GM18858 (cell line): ENCODE data around the gene CSH2.
"Not testable (repeated sequence)": the region's sequence is repeated elsewhere in the genome, so short reads cannot be mapped to it uniquely, and the experiment has no call there.

Experiments used
- ATAC-seq: cut with Tn5 transposase; IDR thresholded peaks from one replicate; pipeline ENCODE4 v1.9.1; 2021; ENCODE audit not compliant: unreplicated experiment

The CSH2 gene

DNA sequence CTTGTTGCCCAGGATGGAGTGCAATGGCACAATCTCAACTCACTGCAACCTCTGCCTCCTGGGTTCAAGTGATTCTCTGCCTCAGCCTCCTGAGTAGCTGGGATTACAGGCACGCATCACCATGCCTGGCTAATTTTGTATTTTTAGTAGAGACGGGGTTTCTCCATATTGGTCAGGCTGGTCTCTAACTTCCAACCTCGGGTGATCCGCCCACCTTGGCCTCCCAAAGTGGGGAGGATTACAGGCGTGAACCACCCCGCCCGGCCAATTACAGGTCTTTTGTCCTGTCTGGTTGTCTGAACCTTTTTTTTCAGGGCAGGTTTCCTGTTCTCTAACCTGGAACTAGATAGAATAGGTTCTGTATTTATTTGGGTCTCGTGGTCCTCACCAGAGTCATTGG, 17.1 kb downstream of the CSH2 start:
- ATAC-seq = not testable (repeated sequence)

DNA sequence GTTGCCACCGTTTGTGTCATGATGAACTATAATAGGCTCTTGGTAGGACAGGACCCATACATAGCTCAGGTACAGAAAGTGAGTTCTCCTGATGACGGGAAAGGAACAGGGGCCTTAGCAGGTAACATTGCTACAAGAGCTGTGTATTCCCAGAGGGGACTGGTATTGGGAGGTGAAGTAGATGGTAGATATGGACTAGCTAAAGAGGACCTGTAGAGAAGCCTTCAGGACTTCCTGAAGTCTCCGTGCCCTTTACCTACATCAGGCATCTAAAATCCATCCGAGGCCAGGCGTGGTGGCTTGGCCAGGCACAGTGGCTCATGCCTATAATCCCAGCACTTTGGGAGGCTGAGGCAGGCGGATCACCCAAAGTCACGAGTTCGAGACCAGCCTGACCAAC, 18.3 kb downstream of the CSH2 start:
- no peak for ATAC-seq

DNA sequence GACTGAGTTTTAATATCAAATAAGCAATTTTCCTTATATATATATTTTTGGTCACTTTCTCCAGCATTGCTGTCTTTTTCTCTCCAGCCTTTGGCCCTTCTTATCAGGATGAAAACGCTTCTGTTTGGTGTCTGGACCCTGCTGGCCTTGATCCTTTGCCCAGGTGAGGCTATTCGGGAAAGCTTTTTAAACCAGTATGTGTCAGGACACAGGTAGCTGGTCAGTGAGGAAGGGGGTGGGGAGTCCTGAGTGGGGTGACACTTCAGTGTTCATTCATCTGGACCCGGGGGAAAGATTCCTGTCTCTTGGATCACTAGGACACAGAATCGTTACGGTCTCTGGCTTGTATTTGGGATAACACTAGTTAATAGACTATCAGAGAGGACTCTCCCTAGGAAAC, 18.8 kb downstream of the CSH2 start:
- no peak for ATAC-seq

DNA sequence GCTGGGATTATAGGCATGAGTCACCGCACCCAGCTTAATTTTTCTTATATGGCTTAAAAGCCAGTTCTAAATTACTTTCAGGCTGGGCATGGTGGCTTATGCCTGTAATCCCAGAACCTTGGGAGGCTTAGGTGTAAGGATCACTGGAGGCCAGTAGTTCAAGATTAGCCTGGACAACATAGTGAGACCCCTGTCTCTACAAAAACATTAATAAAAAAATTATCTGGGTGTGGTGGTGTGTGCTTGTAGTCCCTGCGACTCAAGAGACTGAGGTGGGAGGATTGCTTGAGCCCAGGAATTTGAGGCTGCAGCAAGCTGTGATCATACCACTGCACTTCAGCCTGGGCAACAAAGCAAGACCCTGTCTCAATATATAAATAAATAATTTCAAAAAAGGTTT, 20.2 kb downstream of the CSH2 start:
- ATAC-seq = no peak

DNA sequence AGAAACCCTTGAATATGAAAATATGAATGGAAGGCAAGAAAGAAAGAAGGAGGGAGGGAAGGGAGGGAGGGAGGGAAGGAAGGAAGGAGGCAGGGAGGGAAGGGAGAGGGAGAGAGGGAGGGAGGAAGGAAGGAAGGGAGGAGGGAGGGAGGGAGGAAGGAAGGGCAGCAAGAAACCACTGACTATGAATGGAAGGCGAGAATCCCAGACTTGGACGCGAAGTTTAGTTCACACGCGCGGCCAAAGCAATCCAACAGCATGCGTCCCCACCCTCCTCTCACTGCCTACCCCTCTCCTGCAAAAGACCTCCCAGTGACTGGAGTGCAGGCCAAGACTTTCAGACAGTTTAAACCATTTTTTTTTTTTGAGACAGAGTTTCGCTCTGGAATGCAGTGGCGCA, 23.1 kb downstream of the CSH2 start:
- no peak for ATAC-seq

DNA sequence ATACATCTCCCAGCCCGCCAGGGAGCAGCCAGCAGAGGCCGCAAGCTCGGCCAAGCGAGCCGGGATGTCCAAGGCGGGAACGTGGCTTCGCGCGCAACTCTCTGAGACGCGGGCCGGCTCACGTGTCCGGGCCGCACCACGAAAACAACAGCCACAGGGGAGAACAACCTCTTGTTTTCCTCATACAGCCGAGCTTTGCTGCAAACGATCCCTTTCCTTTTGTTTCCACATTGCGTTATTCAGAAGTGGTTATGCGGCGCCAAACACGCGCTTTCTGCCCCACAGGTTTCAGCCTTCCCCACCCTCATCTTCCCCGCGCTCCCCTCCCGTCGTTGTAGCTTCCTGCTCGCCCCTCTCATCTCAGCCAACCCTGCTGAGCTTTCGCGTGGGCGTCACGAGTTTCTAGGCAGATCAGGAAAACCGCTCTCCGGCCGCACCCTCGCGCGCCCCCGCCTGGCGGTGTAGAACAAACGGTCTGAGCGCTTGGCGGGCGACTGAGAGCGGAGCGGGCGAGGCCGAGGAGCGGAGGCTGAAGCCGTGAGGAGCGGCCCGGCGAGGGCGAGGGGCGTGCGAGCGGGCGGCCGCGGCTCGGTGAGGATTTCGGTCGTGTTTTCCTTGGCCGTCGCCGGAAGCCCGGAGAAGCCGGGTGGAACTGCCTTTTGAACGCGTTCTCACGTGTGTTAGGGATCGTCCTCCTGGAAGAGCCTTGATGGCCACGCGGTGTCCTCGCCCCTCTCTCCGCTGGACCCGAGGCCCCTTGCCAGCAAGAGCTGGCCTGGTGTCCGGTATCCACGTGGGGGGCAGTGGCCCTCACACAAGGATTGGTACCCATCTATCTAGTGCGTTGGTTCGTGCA, 24.4 kb downstream of the CSH2 start:
- no peak for ATAC-seq

DNA sequence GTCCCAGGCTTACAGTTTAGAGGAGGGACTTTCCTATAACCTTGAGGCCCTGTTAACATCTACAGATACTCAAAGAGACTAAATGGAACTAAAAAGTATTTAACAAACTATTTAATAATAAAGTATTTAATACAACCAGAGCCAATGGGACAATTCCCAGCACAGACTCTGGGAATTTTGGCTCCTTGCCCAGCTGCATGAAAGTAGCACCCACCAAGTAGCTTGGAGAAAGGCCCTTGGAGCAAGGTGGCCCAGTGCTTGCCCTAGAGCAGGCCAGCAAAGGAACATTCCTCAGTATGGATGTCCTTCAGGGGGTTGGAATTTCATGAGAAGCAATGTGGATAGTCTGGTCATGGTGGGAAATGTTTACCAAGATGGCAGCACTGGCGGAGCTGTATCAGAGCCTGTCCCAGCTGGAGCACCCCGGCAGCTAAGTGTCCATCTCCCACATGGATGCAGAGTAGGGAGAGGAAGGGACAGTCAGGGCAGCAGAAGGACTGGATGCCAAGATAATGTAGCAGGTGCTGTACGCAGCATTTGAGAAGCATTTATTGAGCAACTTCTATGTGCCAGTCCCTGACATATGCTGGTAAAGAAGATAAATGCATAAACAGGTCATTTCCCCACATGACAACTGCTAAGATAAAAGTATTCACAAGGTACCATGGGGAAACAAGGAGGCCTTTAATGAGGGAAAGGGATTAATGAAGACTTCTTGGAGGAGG, 25.8 kb downstream of the CSH2 start:
- no peak for ATAC-seq

DNA sequence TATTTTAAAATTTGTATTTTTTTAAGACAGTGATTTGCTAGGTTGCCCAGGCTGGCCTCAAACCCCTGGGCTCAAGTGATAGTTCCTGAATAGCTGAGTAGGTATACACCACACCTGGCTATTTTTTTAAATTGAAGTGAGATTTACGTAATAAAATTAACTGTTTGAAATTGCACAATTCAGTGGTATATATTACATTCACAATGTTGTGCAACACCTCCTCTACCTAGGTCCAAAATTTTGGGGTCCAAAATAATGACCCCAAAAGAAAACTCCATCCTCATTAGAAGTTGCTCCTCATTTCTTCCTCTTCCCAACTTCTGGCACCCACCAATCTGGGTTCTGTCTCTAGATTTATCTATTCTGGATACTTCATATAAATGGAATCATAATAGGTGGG, 28.0 kb downstream of the CSH2 start:
- no peak for ATAC-seq

DNA sequence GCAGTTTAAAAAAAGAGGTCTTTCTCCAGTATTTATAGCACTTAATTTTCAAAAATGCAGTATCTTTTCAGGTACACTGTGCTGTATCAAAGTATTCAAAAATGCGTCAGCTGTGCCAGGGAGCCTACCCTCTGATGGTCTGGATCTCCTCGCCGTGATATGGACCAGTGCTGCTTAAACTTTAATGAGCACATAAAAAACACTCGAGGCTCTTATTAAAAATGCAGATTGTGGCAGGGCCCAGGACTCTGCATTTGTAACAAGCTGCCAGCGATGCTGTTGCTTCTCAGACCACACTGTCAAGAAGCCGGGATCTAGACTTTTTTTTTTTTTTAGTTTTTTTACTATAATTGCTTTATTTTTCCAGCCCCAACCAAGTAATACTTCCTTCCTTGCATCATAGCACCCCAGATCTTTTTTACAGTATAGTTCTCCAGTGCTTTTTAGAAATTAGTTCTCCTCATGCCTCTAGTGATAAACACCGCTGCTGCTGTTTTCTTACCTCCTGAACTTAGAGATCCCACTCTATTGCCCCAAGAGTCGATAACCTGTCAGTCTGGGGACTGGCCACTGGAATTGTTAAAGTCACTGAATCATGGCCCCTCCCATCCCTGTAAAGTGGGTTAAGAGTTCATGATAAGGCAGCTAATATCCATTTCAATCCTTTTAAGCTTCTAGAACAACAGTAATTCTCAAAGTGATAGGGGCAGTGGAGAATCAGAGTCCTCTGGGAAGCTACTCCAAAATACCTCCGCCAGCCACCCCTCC, 29.4 kb downstream of the CSH2 start:
- ATAC-seq = no peak

DNA sequence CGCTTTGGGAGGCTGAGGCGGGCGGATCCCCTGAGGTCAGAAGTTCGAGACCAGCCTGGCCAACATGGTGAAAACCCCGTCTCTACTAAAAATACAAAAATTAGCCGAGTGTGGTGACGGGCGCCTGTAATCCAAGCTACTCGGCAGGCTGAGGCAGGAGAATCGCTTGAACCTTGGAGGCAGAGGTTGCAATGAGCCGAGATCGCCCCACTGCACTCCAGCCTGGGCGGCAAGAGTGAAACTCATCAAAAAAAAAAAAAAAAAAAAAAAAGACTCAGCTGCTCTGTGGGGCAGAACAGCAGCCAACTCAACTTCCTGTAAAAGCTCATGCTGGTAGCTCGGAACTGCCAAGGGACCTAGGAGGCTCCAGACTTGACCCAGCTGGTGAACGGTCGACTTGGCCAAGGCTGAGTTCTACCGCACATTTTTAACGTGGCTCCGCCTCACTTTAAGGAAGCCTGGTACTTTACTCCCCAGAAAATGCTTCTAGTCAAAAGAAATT, 30.0 kb downstream of the CSH2 start:
- not testable (repeated sequence) for ATAC-seq

DNA sequence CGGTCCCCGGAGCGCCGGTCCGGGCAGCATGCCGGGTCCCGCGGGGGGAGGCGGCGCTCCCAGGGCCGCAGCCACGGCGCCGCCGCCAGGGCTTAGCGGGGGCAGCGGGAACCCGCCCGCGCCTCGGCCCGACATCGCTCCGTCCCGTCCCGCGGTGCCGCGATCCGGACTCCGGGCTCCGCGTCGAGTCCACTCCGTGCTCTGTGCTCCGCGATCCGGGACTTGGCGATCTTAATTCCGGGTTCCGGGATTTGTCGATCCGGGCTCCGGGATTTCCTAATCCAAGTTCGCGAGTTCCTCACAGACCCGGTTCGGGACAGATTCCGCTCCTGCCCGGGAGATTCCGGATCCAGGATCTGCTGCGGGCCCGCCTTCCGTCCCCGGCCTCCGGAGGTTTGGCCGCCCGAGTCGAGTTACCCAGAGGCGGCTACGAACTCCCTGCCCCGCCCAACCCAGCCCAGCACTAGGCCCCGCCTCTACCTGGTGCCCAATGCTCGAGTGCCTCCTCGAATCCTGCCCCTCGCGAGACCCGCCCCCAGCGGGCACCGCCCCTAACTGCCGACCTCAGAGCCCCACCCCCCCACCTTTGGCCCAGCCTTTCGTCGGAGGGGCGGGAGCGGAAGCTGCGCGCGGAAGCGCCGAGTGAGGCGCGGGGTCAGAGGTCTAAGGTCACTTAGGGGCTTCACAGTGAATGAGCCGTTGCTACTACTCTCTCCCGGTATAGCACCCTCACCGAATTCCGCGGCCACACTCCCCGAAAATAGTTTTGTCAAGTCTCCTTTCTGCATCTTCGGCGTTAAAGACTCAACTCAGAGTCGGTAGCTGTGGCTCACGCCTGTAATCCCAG, 30.7 kb downstream of the CSH2 start, which contains the start of gene SMARCD2:
Gene SMARCD2 (minus strand): TSS at position 146 of the 847 bp plus-strand sequence. CDS start 11 bp downstream, at position 135.
- ATAC-seq = peak; percentile 60

DNA sequence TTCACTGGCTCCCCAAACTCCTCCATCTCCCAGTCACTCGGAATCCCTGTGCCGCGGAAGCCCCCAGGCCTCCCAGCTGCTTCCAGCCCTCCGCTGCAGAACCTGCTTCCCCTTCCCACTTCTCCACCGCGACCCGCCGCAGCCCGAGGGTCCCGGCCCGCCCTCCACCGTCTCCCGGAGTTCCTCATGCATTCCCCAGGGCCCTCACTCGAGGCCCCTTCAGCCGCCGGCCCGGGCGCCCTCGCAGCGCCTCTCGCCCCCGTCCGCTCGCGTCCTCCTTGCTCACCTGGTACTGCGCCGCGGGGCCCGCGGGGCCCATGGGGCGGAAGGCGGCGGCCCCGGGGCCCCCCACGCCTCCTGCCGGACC, 31.3 kb downstream of the CSH2 start:
- ATAC-seq = peak; percentile 21

DNA sequence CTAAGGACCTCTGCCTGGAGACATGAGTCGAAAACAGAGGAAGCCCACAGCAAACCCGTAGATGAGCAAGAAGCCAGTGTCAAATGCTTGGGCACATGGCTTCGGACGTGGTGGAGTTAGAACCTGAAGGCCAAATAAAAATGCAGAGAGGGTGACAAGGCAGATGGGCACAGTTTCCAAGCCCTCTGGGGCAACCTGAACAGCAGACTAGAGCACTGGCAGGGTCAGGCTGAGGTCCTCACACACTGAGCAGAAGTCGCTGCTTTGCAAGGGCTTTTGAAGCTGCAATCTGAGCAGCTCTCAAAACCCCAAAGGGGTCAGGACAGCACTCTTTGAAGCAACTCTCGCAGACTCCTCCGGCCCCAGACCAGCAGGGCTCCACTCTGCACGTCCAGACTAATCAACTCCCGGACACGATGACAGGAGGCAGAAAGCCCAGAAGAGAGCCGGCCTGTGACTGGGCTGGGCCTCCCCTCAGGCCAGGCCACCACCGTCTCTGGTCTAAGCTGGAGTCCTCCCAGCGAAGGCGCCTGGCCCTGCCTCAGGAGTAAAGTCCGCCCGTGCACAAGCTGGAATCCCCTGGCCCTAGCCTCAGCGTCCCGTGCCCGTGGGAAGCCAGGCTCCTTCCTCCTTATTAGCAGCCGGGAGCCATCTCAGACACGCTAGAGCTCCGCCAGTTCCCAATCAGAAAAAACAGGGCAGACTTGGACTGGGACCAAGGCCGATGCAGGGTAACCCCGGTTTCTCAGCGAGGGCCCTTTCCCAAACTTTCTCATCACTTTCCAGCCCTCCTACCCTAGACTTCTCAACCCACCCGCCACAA, 31.9 kb downstream of the CSH2 start:
- no peak for ATAC-seq

DNA sequence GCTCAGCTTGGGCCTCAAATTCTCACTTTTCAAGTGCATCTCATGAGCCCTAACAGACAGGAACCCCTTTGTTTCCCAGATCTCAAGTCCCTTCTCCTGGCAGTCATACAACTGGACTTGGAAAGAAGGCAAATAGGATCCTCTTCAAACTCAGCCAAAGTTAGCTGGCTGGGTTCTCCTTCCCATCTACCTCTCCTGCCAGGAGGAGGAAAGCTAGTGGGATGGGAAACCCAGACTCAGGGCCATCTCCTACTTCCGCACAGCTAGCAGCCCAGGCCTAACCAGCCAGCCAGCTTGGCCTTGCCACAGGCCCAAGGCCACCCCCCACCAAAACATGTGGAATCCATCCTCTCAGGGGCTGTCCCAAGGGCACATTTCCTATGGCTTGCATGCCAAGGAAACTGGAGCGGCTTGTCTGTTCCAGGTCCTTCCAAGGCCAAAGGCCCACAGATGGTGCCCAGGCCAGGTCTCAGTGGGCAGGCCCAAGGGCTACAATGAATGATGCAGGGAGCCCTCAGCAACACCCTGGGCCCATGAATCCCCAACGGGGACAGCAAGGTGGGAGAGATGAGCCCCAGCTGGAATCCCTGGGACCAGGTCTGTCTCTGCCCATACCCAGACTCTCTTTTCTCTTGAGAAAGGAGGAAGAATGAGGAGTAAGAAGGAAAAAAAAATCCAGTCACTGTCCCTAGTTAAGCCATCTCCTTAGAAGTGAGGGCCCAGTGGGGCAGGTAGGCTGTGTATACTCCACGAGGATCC, 32.7 kb downstream of the CSH2 start:
- no peak for ATAC-seq

DNA sequence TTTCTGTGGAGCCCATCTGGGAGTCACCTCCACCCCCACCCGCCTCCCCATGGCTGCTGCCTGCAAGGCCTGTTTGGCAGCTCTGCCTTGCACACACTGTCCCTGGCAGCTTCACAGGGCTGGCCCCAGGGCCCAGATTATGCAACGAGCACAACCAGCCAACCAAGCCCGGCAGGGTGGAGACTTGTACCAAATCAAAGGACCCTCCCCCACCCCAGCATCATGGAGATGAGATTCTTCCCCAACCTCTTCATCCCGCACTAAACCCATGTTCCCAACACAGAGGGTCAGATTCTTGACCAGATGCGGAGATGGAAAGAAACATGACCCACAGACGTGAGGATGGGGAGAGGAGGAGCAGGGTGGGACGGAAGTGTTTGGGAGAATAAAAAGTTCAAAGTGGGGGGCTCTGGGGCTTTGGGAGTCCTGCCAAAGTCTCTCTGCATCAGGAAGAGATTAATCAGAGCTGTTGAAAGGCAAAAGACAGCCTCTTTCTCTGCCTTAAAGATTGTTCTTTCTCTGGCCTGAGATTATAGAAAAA, 34.8 kb downstream of the CSH2 start:
- ATAC-seq = no peak

DNA sequence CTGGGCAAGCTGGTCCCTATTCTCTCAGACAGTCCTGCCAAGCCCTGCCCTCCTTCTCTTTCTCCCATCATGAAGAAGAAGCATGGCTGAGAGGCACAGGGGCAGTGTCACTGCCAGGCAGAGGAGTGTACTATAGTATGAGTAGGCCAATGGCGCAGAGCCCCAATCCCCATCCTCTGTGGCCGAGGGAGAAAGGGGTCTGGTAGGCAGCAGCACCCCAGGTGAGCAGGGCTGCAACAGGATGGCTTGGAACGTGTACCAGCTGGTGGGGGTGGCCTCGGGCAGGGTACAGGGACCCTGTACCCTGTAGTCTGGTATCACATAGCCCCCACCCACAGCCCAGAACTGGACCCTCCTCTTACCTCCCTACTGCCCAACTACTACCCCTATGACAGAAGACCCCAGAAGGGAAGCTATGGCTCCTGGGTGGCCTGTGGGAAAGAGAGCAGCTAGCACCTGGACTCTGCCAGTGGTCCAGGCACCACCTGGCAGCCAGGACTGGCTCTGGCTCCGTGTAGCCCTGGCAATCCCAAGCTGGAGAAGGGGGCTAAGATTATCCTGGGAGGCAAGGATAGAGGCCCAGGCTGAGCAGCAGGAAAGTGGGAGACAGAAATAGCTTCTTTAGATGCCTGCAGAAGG, 35.4 kb downstream of the CSH2 start:
- no peak for ATAC-seq

DNA sequence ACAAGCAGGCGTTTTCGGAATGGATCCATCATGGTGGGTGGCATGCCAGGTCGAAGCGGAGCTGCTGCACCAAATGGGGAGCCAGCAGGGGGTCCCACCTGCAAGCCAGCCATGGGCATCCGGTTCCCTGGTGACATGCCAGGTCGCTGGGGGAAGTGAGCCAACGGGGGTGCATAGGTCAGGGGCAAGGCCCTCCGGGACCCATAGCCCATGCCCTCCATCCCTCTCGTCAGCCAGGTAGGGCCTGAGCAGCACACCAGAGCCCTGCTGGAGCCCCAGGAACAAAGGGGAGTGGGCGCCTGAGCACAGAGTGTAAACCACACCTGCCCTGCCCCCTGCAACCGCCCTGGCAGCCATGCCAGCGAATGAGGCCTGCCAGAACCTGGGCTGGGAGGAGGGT, 36.0 kb downstream of the CSH2 start:
- ATAC-seq = no peak

DNA sequence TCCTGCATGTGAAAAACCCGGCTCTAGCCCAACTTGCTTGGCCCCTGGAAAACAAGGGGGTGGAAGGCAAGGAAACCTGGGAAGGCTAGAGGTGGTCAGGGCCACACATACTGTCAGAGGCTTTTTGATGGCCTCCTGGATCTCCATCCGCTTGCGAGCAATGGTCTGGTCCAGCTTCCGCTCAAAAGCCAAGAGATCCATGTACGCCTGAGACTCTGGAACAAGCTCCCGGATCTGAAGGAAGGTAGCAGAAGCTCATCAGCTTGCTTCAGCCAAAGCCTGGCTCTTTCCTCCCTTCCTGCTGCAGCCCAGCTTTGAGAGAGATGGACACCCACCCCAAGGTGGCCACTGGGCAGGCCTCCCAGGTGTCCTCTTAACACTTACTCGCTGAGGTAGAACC, 36.7 kb downstream of the CSH2 start:
- ATAC-seq = no peak
